ENCODE data around the gene CDH11.

CDH11 gene

DNA sequence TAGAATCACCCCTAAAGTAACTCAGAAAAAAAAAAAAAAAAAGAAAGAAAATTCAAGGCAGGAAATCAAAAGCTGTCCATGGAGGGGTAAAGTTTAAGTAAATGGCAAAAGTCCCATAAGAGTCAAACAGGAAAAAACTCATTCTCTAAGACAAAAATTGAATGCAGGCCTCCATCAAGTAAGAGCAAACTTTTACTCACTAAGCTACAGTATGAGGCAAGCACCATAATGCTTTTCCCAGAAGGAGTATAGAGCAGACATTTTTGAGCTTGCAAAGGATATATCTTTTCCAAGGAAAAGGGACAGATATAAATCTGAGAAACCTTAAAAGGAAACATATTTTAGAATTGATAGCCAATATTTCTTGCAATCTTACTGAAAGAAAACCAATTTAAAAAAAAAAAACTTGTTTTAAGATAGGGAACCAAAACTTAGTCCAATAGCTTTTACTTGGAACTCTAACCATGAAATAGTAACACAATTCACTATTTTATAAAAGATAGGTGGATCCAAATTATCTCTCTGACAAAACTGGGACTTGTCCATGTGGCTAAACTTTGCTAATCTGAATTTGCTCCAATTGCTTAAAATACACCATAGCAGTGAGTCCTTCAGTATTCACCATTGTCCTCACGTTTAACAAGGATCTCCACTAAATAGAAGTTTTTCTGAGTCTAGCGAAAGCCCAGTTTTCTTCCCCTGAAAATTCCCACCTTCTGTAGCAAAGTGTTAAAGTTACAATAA lies 99.8 kb downstream of the CDH11 start:
- no peak for DNase-seq

GRCh38 chr16:65016754-65017153 lies 105.1 kb downstream of the CDH11 start:
- DNase-seq, result no peak

DNA sequence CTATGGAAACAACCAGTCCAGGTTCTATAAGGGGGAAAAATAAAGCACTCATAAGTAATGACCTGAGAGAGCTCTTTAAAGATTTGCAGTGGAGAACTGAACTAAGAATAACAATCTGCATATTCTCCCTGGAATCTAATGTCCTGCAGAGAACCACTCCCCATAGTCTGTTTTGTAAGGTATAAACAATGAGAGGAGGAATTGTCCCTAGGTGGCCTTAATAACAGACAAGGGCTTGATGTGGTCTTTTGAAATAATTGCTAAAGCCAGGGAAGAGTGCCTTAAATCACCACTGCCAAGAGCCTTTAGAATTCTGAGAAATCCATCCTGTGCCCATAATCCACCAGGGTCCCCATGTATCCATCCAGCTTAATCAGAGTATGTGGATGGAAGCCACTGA lies 106.3 kb downstream of the CDH11 start:
- no peak for DNase-seq

DNA sequence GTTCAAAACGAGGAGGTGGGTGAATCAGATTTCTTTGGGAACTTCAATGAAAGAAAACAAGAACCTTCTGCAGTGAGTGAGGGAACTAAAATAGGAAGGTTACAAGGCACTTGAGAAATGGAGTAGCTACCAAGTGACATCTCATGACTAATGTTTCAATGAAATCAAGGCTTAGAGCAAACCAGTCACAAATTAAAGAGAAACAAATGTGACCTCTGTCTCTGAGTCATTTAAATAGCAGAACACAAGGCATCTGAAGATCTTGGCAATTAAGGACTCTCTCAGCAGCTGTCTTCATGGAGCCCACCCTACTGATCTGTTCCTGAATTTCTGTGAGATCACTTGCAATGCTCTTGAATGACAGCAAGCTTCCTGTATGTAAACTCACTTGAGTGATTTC lies 109.5 kb downstream of the CDH11 start:
- no peak for DNase-seq

- DNase-seq, result no peak
Measured at GRCh38 chr16:65010125-65010524, 111.7 kb downstream of the CDH11 start.

DNA sequence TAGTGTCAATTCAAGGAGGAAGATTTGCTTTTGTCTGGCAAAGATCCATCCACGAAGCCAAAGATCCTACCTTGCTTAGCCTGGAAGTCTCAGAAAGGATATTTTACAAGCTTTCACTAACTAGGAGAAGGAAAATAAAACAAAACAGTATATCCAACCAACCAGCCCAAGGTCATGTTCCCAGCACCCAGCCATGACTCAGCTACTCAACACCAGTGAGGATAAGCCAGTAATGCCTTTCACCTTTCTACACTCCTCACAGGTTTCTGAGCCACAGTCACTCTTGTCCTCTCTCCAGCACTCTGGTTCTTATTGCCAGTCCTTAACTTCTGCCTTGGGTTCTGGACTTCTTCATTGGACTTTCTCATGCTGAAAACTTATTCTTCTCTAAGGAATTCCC lies 116.2 kb downstream of the CDH11 start:
- DNase-seq, result no peak

DNA sequence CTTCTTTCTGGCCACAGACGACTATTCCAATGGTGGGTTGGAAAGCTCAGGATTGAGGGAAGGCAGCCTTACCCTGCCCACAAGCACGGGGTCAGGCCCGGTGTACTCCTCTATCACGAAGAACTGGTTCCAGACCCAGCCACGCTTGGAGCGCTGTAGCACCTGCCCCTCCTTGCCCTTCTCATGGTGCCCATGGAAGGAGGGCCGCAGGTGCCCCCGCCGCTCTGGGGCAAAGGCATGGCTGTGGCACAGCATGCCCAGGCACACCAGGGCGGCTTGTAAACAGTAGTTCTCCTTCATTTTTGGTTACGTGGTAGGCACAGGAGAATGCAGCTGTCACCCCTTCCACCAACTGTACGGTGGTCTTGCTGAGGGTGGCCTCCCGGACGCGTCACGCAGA lies 117.3 kb downstream of the CDH11 start:
- no peak for DNase-seq

DNA sequence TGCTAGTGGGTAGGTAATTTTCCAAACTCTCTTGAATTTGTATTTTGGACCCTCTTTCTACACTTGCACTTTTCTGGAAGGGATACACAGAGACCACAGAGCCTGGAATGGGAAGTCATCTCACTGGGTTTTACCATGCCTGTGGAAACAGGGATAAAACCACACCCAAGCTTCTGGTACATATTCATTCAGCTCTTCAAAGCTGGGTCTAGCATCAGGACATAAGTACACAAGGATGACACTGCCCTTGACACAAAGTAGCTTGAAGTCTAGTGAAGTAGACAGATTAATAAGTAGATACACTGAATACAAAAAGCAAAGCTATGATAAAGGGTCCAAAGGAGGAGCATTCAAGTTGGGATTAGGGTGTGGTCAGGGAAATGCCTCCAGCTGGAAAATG lies 118.2 kb downstream of the CDH11 start:
- no peak for DNase-seq

- DNase-seq, result no peak
Measured at GRCh38 chr16:65002265-65002664, 119.6 kb downstream of the CDH11 start.

GRCh38 chr16:65000654-65001053 lies 121.2 kb downstream of the CDH11 start:
- DNase-seq, result no peak

DNA sequence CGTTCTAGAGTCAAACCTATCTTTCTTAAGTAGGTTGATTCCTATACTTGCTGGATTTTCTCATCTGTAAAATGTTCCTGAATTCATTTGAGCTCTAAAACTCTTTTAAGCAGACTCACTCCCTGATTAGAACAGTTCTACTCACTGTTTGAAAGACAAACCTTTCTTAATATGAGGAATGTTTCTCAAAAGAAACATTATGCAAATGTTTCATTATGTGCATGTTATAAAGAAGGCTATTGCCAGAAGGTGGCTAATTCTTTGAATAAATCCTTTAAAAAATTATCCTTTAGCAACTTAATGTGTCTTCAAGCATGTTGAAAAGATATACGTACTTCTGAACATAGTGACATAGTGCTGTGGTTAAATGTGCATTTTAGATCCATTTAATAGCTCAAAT lies 124.1 kb downstream of the CDH11 start:
- no peak for DNase-seq

DNA sequence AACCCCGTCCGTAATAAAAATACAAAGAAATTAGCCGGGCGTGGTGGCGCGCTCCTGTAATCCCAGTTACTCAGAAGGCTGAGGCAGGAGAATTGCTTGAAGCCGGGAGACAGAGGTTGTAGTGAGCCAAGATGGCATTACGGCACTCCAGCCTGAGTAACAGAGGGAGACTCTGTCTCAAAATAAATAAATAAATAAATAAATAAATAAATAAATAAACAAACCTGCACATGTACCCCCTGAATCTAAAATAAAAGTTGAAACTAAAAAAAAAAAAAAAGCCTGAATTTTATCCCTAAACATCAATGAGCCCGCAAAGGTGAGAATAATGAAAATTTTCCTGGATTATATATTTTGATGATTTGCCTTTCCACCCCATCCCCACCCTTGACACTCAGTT lies 124.7 kb downstream of the CDH11 start:
- DNase-seq, result no peak

- no peak for DNase-seq
Measured at GRCh38 chr16:64996641-64997040, 125.2 kb downstream of the CDH11 start.

GRCh38 chr16:64993464-64993863 lies 128.4 kb downstream of the CDH11 start:
- no peak for DNase-seq

- DNase-seq, result no peak
Measured at GRCh38 chr16:64991001-64991400, 130.9 kb downstream of the CDH11 start.

- DNase-seq, result no peak
Measured at GRCh38 chr16:64990101-64990500, 131.8 kb downstream of the CDH11 start.

- no peak for DNase-seq
Measured at GRCh38 chr16:64989050-64989449, 132.8 kb downstream of the CDH11 start.

GRCh38 chr16:64983963-64984362 lies 137.9 kb downstream of the CDH11 start:
- no peak for DNase-seq

DNA sequence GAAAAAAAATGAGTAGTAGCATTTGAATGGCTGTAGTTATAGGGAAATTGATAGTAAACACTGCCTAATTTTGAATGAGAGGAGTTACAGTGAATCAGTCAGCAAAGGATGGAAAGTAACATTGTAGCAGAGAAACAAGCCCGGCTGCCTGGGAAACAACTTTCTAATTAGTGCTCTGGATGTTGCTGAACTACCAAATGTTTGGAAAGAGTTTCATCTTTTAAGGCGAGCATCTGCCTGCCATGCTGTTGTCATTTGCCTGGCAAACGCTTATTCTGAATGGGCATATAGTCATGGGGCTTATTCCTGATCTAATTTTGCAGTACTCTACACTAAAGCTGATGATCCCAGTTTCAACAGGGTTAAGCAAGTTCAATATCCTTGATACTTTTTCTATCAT lies 138.6 kb downstream of the CDH11 start:
- no peak for DNase-seq

DNA sequence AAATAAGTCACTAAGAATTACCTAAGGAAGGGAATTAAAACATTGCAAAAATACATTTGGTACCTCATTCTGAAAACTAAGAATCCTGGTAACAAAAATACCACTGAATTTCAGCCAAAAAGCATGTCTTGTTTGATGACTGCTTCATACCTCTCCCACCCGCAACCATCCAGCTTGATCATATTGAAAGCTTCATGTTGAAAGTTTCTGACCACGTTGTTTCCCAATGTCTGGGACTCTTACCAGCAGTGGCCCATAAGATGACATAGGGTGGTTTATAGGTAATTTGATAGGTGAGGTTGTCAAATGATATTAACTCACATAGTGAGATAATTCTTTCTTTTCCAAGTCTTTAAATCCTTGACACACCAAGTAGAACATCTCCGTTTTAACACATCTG lies 139.3 kb downstream of the CDH11 start:
- no peak for DNase-seq

GRCh38 chr16:64981568-64982281 lies 140.1 kb downstream of the CDH11 start:
- no peak for DNase-seq

GRCh38 chr16:64977206-64977920 lies 144.5 kb downstream of the CDH11 start:
- no peak for DNase-seq

GRCh38 chr16:64975821-64976220 lies 146.0 kb downstream of the CDH11 start:
- DNase-seq, result no peak

- no peak for DNase-seq
Measured at GRCh38 chr16:64974381-64974780, 147.5 kb downstream of the CDH11 start.

All from CD4-positive, alpha-beta T cell treated with Interleukin-6 for 4 hours (primary cell).